Peyer's patch (tissue), 4 donors: ENCODE measurements around the gene SEC14L2.

Source experiments
- POLR2A ChIP-seq, 2 donors: fragments of 450-650 bp; IDR thresholded peaks; one replicate each; pipeline ENCODE4 v1.5.1; 2017; ENCODE audit warnings: antibody characterized with exemption in 2 of 2, mild to moderate bottlenecking in 2 of 2, moderate library complexity in 2 of 2
- TF ChIP-seq, protein P1 (sequence below), 6 experiments: fragments of 450-650 bp in 4 of 6; fragments of 200-600 bp in 2 of 6; sonication (generic) in 1 of 6; IDR thresholded peaks; one replicate each; pipeline ENCODE4 v1.5.1; 2017 to 2019; ENCODE audit warnings: antibody characterized with exemption in 6 of 6, mild to moderate bottlenecking in 3 of 6, moderate library complexity in 1 of 6

DNA sequence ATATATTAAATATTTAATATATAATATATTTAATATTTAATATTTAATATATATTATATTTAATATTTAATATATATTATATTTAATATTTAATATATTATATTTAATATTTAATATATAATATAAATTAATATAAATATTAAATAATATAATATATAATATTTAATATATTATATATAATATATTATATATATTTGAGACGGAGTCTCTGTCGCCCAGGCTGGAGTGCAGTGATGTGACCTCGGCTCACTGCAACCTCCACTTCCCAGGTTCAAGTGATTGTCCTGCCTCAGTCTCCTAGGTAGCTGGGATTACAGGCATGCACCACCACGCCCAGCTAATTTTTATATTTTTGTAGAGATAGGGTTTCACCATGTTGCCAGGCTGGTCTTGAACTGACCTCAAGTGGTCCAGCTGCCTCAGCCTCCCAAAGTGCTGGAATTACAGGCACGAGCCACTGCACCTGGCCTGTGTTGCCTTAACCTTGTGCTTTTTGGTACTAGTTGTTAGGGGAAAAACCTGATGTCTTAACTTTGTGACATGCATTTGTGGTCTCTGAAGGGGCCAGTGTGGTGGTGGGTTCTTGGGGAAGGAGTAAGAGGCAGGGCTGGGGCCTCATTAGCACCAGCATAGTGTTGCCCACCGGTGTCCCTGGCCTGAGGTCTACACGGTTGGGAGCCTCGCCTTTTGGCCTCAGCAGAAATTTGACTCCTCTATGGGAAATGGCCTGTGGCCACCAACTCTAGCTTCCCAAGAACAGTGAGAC lies 58.4 kb downstream of the SEC14L2 start:
- TF ChIP-seq, protein P1, sequence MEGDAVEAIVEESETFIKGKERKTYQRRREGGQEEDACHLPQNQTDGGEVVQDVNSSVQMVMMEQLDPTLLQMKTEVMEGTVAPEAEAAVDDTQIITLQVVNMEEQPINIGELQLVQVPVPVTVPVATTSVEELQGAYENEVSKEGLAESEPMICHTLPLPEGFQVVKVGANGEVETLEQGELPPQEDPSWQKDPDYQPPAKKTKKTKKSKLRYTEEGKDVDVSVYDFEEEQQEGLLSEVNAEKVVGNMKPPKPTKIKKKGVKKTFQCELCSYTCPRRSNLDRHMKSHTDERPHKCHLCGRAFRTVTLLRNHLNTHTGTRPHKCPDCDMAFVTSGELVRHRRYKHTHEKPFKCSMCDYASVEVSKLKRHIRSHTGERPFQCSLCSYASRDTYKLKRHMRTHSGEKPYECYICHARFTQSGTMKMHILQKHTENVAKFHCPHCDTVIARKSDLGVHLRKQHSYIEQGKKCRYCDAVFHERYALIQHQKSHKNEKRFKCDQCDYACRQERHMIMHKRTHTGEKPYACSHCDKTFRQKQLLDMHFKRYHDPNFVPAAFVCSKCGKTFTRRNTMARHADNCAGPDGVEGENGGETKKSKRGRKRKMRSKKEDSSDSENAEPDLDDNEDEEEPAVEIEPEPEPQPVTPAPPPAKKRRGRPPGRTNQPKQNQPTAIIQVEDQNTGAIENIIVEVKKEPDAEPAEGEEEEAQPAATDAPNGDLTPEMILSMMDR (IDR thresholded peaks at IDR 0.05) = no peak
- TF ChIP-seq POLR2A (IDR thresholded peaks at IDR 0.05) = no peak
